T-helper 17 cell (primary cell): Measurements from ENCODE around the gene MBD5. TPM values are rescaled to one million over a fixed set of nuclear protein-coding genes. Genes with fewer than 3 reads are reported as not detected.

Source experiments
- ATAC-seq: fragments of 150-1000 bp; cut with Tn5 transposase; 2 replicates; pipeline ENCODE4 v1.10.0; 2021; ENCODE audit warnings: mild to moderate bottlenecking, moderate library complexity
- DNase-seq, 3 donors: peaks; one replicate each; pipeline versions ENCODE4 v3.0.0 to v3.0.0-alpha.2; 2020 to 2021
- H3K9me3 ChIP-seq: one replicate; pipeline ENCODE4 v1.7.0; 2013; ENCODE audit warnings: low read length, mild to moderate bottlenecking; ENCODE audit not compliant: control insufficient read depth, poor library complexity, severe bottlenecking
- H3K27ac Mint-ChIP-seq: one replicate; pipeline ENCODE4 v1.8.0; 2022; ENCODE audit warnings: mild to moderate bottlenecking, moderate library complexity, mixed read lengths
- H3K27me3 Mint-ChIP-seq: one replicate; pipeline ENCODE4 v1.8.0; 2022; ENCODE audit warnings: mixed read lengths
- H3K36me3 Mint-ChIP-seq: one replicate; pipeline ENCODE4 v1.8.0; 2022; ENCODE audit warnings: low read depth, mixed read lengths
- H3K4me1 Mint-ChIP-seq: one replicate; pipeline ENCODE4 v1.8.0; 2022; ENCODE audit warnings: mild to moderate bottlenecking, mixed read lengths
- H3K4me3 Mint-ChIP-seq: one replicate; pipeline ENCODE4 v1.8.0; 2022; ENCODE audit warnings: mild to moderate bottlenecking, moderate library complexity, mixed read lengths
- total RNA-seq, 4 donors: library from RNA in 2 of 4; stranded (reverse) in 2 of 4; gene quantifications; one replicate each; pipeline ENCODE4 v1.2.3 and lab custom pipeline; 2022 to 2026

Gene MBD5
- total RNA-seq, 2 donors from 2014 or later = 56.1 to 56.8 TPM

DNA sequence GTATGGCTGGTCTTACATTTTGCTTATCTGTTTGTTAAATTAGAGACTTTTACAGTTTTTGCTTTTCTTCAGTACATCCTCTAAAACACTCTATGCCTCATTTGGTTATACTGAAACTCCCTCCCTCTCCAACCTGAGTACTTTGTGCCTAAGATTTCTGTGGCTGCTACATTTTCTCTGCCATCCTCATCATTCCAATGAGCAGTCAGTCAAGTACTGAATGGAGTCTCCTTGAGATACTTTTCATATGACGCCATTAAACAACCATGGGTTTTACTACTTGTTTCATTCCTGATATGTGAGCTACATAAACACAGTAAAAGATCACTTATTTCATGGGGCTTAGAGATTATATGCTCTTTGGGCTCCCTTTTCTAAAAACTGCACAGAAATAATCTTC, 427.0 kb downstream of the MBD5 start:
- ATAC-seq (no peak), DNase-seq (no peak)
- H3K4me3 Mint-ChIP-seq = no peak overlapping the region
- peaks cover 3% of the 10 kb centered on the region for H3K36me3 Mint-ChIP-seq
- H3K4me1 Mint-ChIP-seq = peaks cover 6% of the 10 kb centered on the region
- no peak overlapping the region for H3K27ac Mint-ChIP-seq
- H3K9me3 ChIP-seq = no peaks in the 10 kb centered on the region
- H3K27me3 Mint-ChIP-seq = no peaks in the 10 kb centered on the region

DNA sequence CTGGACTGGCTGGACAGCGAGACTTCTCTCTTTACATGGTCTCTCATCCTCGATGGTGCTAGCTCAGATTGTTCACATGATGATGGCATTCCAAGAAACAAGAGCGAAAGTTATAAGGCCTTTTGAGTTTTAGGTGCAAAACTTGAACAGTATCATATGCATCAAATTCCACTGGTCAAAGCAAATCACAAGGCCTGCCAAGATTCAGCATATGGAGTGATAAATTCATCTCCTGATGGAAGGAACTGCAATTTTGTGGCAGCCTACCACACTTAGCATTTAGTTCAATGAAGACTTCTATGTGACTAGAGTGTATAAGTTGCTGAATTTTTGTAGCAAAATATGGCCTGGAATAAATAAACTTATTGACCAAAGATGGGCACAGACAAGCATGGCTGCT, 429.6 kb downstream of the MBD5 start:
- no peak overlapping the region for H3K27ac Mint-ChIP-seq
- no peak overlapping the region for H3K4me3 Mint-ChIP-seq
- no peak for DNase-seq
- ATAC-seq = no peak
- no peaks in the 10 kb centered on the region for H3K9me3 ChIP-seq
- no peaks in the 10 kb centered on the region for H3K36me3 Mint-ChIP-seq
- H3K4me1 Mint-ChIP-seq = peaks cover 7% of the 10 kb centered on the region
- no peaks in the 10 kb centered on the region for H3K27me3 Mint-ChIP-seq

DNA sequence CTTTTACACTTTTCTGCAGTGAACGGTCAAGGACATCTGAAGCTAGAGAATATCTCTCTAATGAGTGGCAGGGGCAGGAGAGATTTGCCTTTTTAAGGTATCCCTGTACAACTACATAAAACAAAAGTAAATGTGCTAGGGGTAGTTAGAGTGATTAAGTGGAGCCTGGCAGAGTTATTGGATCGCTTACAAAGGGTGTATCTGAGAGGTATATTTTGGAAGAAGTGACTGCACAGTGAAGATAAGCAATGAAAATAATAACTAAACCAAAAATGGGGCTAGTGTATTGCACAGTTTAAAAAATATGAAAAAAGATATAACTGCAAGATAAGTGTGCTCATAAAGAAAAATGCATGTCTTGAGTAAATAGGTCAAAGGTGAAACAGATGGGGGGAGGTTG, 430.2 kb downstream of the MBD5 start:
- DNase-seq = no peak
- H3K27me3 Mint-ChIP-seq = no peaks in the 10 kb centered on the region
- no peaks in the 10 kb centered on the region for H3K9me3 ChIP-seq
- H3K4me3 Mint-ChIP-seq = peak overlapping the region; percentile 43
- H3K36me3 Mint-ChIP-seq = no peaks in the 10 kb centered on the region
- no peak for ATAC-seq
- no peak overlapping the region for H3K27ac Mint-ChIP-seq
- peaks cover 8% of the 10 kb centered on the region for H3K4me1 Mint-ChIP-seq

DNA sequence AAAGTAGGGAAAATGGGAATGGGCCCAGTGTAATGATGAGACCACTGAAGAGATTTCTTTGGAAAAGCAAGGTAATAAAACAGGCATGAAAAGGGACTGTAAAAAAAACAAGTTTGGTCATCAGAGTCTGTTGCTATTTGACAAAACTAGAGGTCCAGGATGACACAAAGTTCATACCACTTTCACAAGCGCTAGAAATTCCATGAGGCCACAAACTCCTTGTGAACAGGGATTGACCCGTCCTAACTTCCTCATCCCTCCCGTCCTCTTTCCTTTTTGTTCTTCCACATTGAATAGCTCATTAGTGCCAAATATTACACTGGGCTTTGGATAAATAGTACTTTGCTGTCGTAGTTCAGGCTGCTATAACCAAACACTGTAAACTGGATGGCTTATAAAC, 434.9 kb downstream of the MBD5 start:
- H3K9me3 ChIP-seq = no peaks in the 10 kb centered on the region
- DNase-seq (no peak), ATAC-seq (no peak)
- H3K36me3 Mint-ChIP-seq = peaks cover 2% of the 10 kb centered on the region
- H3K4me1 Mint-ChIP-seq = peaks cover 8% of the 10 kb centered on the region
- no peak overlapping the region for H3K27ac Mint-ChIP-seq
- no peak overlapping the region for H3K4me3 Mint-ChIP-seq
- H3K27me3 Mint-ChIP-seq = no peaks in the 10 kb centered on the region

DNA sequence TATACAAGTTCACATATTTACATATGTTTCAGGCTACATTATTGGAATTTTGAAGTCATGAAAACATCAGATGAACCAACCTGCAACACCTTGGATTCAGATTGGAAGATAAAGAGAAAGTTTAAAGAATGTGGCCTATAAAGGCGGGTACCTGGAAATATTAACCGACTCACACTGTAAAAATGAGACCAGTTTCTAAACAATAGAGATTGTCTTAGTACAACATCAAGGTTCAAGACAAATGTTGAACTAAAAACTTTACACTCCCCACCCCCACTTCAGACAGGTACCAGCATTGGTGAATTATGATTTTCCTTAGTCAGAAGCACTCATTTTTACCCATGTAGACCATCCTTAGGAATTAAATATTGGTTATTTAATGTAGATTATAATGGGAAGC, 437.3 kb downstream of the MBD5 start:
- DNase-seq (no peak), ATAC-seq (no peak)
- no peaks in the 10 kb centered on the region for H3K27me3 Mint-ChIP-seq
- peaks cover 2% of the 10 kb centered on the region for H3K36me3 Mint-ChIP-seq
- H3K4me1 Mint-ChIP-seq = peaks cover 5% of the 10 kb centered on the region
- peak overlapping the region; percentile 56 for H3K27ac Mint-ChIP-seq
- no peaks in the 10 kb centered on the region for H3K9me3 ChIP-seq
- H3K4me3 Mint-ChIP-seq = no peak overlapping the region

DNA sequence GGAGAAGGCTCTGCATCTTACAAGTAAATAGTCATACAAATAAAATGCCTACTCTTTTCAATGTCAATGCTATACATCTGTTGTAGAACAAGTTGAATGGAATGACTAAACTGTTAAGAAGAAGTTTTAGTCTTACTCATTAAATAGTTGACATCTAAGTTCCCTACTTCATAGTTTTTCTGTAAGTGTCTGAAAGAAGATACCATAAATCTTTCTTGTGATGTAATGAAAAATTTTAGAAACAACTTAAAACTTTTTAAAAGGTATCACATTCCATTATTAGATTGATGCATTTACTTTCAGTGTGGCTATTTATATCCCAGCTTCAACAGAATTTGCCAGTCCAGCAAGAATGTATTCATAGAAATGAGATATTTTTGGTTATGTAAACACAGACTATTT, 438.5 kb downstream of the MBD5 start:
- Mint-ChIP-seq H3K4me1 (peaks cover 5% of the 10 kb centered on the region), H3K27ac (no peak overlapping the region), H3K36me3 (peaks cover 2% of the 10 kb centered on the region), H3K4me3 (no peak overlapping the region), H3K27me3 (no peaks in the 10 kb centered on the region)
- H3K9me3 ChIP-seq = no peaks in the 10 kb centered on the region
- DNase-seq (no peak), ATAC-seq (no peak)

DNA sequence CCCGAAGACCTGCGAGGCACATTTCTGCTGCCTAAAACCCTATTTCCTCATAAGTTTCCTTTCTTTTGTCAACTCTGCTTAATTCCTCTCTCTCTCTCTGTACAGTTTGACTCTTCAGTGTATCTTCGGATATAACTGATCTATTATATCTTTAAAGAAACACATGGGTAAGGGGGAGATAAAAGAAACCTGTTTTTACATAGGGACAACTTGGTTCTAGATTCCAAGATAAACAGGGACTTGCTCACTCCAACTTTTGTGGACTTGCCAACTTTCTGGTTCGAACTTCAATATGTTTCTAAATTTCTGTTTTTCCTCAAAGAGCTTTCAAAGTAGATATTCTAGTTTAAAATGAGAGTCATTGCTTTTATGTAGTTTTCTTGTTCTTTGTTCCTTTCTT, 441.0 kb downstream of the MBD5 start:
- H3K27ac Mint-ChIP-seq = peak overlapping the region; percentile 41
- peaks cover 6% of the 10 kb centered on the region for H3K36me3 Mint-ChIP-seq
- ATAC-seq = no peak
- no peak overlapping the region for H3K4me3 Mint-ChIP-seq
- no peaks in the 10 kb centered on the region for H3K27me3 Mint-ChIP-seq
- H3K4me1 Mint-ChIP-seq = peaks cover 3% of the 10 kb centered on the region
- H3K9me3 ChIP-seq = no peaks in the 10 kb centered on the region
- DNase-seq = no peak

DNA sequence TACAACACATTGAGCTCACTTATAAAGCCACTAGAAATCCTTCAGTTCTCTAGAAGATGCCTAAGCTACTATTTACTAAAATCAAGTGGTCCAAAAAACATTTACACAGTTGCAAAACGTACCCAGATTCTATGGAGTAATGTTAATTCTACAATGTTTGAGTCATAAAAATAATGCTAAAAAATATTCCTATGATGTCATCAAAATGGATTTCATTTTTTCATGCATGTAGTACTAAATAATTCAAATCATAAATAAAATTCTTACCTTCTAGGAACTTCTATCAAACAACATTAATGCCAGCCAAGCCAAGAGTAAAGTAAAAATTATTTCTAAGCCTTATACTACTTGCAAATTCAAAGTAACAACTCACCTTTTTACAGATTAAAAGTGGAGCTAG, 454.7 kb downstream of the MBD5 start:
- ATAC-seq (no peak), DNase-seq (no peak)
- H3K4me3 Mint-ChIP-seq = no peak overlapping the region
- no peak overlapping the region for H3K27ac Mint-ChIP-seq
- H3K27me3 Mint-ChIP-seq = no peaks in the 10 kb centered on the region
- H3K4me1 Mint-ChIP-seq = peaks cover 3% of the 10 kb centered on the region
- H3K36me3 Mint-ChIP-seq = no peaks in the 10 kb centered on the region
- no peaks in the 10 kb centered on the region for H3K9me3 ChIP-seq

DNA sequence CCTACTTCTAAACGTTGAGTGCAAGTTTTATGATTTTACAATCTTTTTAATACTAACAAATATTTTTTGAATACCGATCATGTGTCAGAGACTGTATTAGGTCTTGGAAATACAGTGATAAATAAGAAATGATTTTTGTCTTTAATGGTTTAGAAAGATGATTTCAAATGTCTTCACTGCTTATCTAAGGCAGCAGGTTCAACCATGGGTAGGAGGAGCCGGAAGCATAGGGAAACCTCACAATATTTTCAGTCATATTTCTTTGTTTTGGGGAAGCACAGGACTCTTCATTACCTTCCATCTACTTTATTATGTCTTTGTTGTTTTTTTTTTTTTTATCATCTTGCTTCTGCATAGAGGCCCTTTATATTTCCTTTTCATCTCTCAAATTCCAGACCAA, 458.5 kb downstream of the MBD5 start:
- no peak overlapping the region for H3K27ac Mint-ChIP-seq
- H3K9me3 ChIP-seq = no peaks in the 10 kb centered on the region
- H3K36me3 Mint-ChIP-seq = peaks cover 6% of the 10 kb centered on the region
- H3K27me3 Mint-ChIP-seq = no peaks in the 10 kb centered on the region
- H3K4me3 Mint-ChIP-seq = peak overlapping the region; percentile 25
- H3K4me1 Mint-ChIP-seq = peaks cover 3% of the 10 kb centered on the region
- ATAC-seq = no peak
- no peak for DNase-seq

DNA sequence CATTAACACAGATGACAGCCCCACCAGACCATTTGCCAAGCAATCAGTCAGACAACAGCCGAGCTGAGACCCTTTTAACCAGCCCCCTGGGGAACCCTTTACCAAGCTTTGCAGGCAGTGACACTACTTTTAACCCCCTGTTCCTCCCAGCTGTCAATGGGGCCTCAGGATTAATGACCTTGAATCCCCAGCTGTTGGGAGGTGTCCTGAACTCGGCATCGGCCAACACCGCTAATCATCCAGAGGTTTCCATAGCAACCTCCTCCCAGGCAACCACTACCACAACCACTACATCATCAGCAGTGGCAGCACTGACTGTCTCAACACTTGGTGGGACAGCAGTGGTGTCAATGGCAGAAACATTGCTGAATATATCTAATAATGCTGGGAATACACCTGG, 462.8 kb downstream of the MBD5 start:
- no peaks in the 10 kb centered on the region for H3K9me3 ChIP-seq
- Mint-ChIP-seq H3K4me3 (no peak overlapping the region), H3K27me3 (no peaks in the 10 kb centered on the region), H3K36me3 (peaks cover 16% of the 10 kb centered on the region), H3K4me1 (peaks cover 3% of the 10 kb centered on the region), H3K27ac (no peak overlapping the region)
- ATAC-seq = no peak
- DNase-seq = no peak

DNA sequence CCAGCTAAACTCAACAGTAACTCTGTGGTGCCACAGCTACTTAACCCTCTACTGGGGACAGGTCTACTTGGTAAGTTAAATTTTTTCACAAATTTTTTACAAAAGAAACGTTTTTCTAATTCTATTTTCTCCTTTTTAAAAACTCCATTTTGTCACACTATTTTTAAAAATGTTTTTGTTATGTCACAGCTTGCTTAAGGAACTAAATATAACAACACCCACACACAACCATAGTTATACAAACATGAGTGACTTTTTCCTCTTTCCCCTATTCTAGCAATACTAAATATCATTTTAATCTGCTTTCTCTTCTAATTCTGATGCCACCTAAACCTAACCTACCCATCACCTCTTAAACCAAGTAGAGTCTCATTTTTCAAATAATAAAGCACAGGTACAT, 463.2 kb downstream of the MBD5 start:
- no peak for ATAC-seq
- no peak overlapping the region for H3K27ac Mint-ChIP-seq
- H3K9me3 ChIP-seq = no peaks in the 10 kb centered on the region
- H3K36me3 Mint-ChIP-seq = peaks cover 16% of the 10 kb centered on the region
- no peak overlapping the region for H3K4me3 Mint-ChIP-seq
- no peaks in the 10 kb centered on the region for H3K27me3 Mint-ChIP-seq
- DNase-seq = no peak
- H3K4me1 Mint-ChIP-seq = peaks cover 3% of the 10 kb centered on the region

DNA sequence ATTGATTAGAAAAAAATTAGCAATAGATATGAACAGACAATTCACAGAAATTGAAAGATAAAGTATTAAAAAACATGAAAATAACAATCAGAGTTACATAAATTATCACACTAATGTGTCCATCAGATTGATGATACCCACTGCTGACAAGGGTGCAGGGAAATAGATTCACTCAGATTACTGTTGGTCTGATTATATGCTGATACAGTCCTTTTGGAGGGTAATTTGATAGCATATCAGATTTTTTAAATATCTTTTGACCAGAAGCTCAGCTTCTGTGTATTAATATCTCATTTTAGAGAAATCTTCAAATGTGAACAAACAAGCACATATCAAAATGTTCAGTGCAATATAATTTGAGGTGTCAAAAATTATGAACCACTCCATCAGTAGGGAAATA, 465.8 kb downstream of the MBD5 start:
- no peak for DNase-seq
- H3K27ac Mint-ChIP-seq = peak overlapping the region; percentile 83

DNA sequence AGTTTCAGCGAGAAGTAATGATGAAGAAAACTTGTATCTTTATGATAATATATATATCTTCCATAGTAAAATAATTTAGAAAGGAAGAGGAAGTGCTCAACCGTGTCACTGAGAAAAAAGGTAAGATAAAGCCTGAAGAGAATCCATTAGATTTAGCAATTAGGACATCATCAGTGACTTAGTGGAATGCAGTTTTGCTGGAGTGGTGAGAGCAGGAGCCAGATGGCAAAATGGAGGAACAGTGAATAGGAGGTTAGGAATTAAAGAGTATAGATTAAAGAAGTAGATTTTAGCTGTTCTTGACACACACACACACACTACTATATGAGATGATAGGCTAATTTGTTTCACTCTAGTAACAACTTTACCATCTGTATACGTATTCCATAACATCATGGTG, 466.5 kb downstream of the MBD5 start:
- H3K36me3 Mint-ChIP-seq = peaks cover 21% of the 10 kb centered on the region
- H3K4me3 Mint-ChIP-seq = no peak overlapping the region
- H3K9me3 ChIP-seq = no peaks in the 10 kb centered on the region
- no peak for DNase-seq
- H3K27me3 Mint-ChIP-seq = no peaks in the 10 kb centered on the region
- H3K4me1 Mint-ChIP-seq = no peaks in the 10 kb centered on the region
- H3K27ac Mint-ChIP-seq = peak overlapping the region; percentile 83
- ATAC-seq = no peak

More for the DNA sequence above, 465.8 kb downstream of the MBD5 start:
- H3K27me3 Mint-ChIP-seq = no peaks in the 10 kb centered on the region
- no peaks in the 10 kb centered on the region for H3K4me1 Mint-ChIP-seq
- no peak overlapping the region for H3K4me3 Mint-ChIP-seq
- no peaks in the 10 kb centered on the region for H3K9me3 ChIP-seq
- no peak for ATAC-seq
- peaks cover 21% of the 10 kb centered on the region for H3K36me3 Mint-ChIP-seq

DNA sequence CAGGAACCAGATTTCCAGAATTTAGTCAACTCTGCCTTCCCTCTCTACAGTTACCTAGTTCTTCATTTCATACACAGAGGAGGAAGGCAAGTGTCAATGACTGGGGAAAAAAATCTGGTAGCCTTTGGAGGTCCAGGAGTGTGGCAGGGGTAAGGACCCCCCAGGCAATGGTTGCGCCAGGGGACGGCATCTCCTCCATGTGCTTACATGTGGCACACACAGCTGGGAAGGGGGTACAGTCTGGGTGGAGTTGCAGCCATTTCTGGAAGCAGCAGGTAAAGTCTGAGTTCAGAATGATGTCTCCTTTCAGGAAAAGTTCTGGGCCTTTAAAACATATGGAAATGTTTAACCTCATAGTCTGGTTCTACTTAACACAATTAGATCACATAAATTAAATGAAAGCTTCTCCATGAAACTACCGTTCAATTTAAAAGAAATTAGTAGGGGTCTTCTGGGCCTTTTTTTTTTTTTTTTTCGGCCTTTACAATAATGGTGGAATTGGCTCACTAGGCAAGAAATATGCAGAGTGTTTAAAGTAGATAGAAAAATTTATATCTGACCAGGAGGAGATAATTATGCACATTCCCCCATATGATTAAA, 470.0 kb downstream of the MBD5 start:
- Mint-ChIP-seq H3K4me3 (no peak overlapping the region), H3K27ac (no peak overlapping the region), H3K27me3 (no peaks in the 10 kb centered on the region), H3K36me3 (peaks cover 14% of the 10 kb centered on the region), H3K4me1 (no peaks in the 10 kb centered on the region)
- no peaks in the 10 kb centered on the region for H3K9me3 ChIP-seq
- DNase-seq (no peak), ATAC-seq (no peak)
